A673 (cell line): ENCODE measurements around the gene FASTK. TPM values are rescaled to one million over a fixed set of nuclear protein-coding genes. Genes with fewer than 3 reads are reported as not detected.

ENCODE experiments used
- BruUV-seq: library from RNA; stranded (reverse); fragments of 400-500 nt; replicated peaks from 2 replicates; lab custom pipeline; 2021; lab: Mats Ljungman, UMichigan
- CTCF ChIA-PET: fragments of 300-600 bp; sonication (Branson Sonifier 250); formaldehyde crosslinking; loops from one replicate; lab custom pipeline; 2022; ENCODE audit warnings: antibody characterized with exemption; lab: Charles Lee
- POLR2A ChIA-PET: fragments of 300-600 bp; sonication (Branson Sonifier 250); formaldehyde crosslinking; loops from one replicate; lab custom pipeline; 2022; ENCODE audit warnings: antibody characterized with exemption; ENCODE audit not compliant: low non-redundant PET; lab: Charles Lee
- DNase-seq: peaks from one replicate; pipeline ENCODE4 v3.0.0-alpha.2; 2015; ENCODE audit warnings: low spot score
- H3K27ac ChIP-seq: fragments of 200-600 bp; sonication (generic); 2 replicates; pipeline ENCODE4 v1.5.1; 2016; ENCODE audit warnings: mixed run types, low read depth, mild to moderate bottlenecking, mixed read lengths, antibody characterized with exemption, low read length; ENCODE audit not compliant: poor library complexity, severe bottlenecking
- H3K27me3 ChIP-seq: fragments of 200-600 bp; sonication (generic); replicated peaks from 2 replicates; pipeline ENCODE4 v1.6.1; 2017; ENCODE audit warnings: mixed run types, low read depth, mild to moderate bottlenecking, mixed read lengths, antibody characterized with exemption, low read length; ENCODE audit not compliant: insufficient read depth, poor library complexity
- H3K36me3 ChIP-seq: fragments of 200-600 bp; sonication (generic); 2 replicates; pipeline ENCODE4 v1.6.1; 2016; ENCODE audit warnings: mixed run types, mild to moderate bottlenecking, mixed read lengths, antibody characterized with exemption, low read length; ENCODE audit not compliant: insufficient read depth, poor library complexity, severe bottlenecking
- H3K4me1 ChIP-seq: fragments of 200-600 bp; sonication (generic); 2 replicates; pipeline ENCODE4 v1.6.1; 2017; ENCODE audit warnings: mixed run types, mild to moderate bottlenecking, mixed read lengths, antibody characterized with exemption, low read length; ENCODE audit not compliant: insufficient read depth, poor library complexity, severe bottlenecking
- H3K4me3 ChIP-seq: fragments of 200-600 bp; sonication (generic); 2 replicates; pipeline ENCODE4 v1.5.1; 2016; ENCODE audit warnings: low read depth, mixed run types, mild to moderate bottlenecking, mixed read lengths, low read length; ENCODE audit not compliant: poor library complexity, severe bottlenecking
- H3K9me3 ChIP-seq: fragments of 200-600 bp; sonication (generic); 2 replicates; pipeline ENCODE4 v1.6.1; 2016; ENCODE audit warnings: mixed run types, low read depth, mild to moderate bottlenecking, mixed read lengths, antibody characterized with exemption, low read length; ENCODE audit not compliant: poor library complexity, severe bottlenecking
- CTCF ChIP-seq: fragments of 300-800, 200-600 bp; sonication (generic); conservative IDR thresholded peaks from 2 replicates; pipeline ENCODE4 v1.5.1; 2017; ENCODE audit warnings: low read depth, mild to moderate bottlenecking, antibody characterized with exemption, low read length, moderate library complexity, mixed read lengths
- EZH2 ChIP-seq: fragments of 200-600 bp; sonication (generic); IDR thresholded peaks from 2 replicates; pipeline ENCODE4 v1.6.1; 2017; ENCODE audit warnings: borderline replicate concordance, low read depth, mild to moderate bottlenecking, mixed read lengths, antibody characterized with exemption, low read length; ENCODE audit not compliant: poor library complexity, severe bottlenecking
- intact Hi-C: fragments of 100-400 bp; cut with micrococcal nuclease; formaldehyde crosslinking; loops from one replicate; pipeline ENCODE4 v1.10.0; 2022; ENCODE audit not compliant: unreplicated experiment
- total RNA-seq: library from RNA; stranded (reverse); gene quantifications from 2 replicates; pipeline ENCODE4 v1.2.3, GENCODE V29; 2021

FASTK gene
- total RNA-seq, 1 experiment from 2014 or later: 80.5 TPM

GRCh38 chr7:151048911-151049463, 31.6 kb downstream of the FASTK start:
- intact Hi-C loops: no loop called here
- ChIA-PET CTCF (no interaction called here), POLR2A (no interaction called here)

GRCh38 chr7:151047976-151048815, 32.4 kb downstream of the FASTK start, which contains the start of gene ASIC3:
Gene ASIC3, plus strand, starts transcription at chr7:151048531. Its CDS starts 355 bp downstream, at chr7:151048886.
- H3K9me3 ChIP-seq: no peaks in the 10 kb centered on the region
- POLR2A ChIA-PET: no interaction called here
- no peak for DNase-seq
- intact Hi-C loops: no loop called here
- no peak within 1 kb of the TSS for H3K27ac ChIP-seq
- CTCF ChIA-PET: interaction anchor here (0.6 kb wide), 1 partner anchor 10 kb away, joined by 3 read pairs; no protein-coding TSS in a partner anchor
- no peak within 1 kb of the TSS for H3K4me3 ChIP-seq
- no peaks in the 10 kb centered on the region for H3K36me3 ChIP-seq
- BruUV-seq: no TSS peak
- no peak for TF ChIP-seq EZH2
- TF ChIP-seq CTCF: no peak
- no peaks in the 10 kb centered on the region for H3K27me3 ChIP-seq
- no peaks in the 10 kb centered on the region for H3K4me1 ChIP-seq

More at GRCh38 chr7:151048911-151049463, 31.6 kb downstream of the FASTK start:
- Histone ChIP-seq H3K27ac (no peak overlapping the region), H3K27me3 (no peaks in the 10 kb centered on the region), H3K4me3 (no peak overlapping the region), H3K36me3 (no peaks in the 10 kb centered on the region), H3K4me1 (no peaks in the 10 kb centered on the region), H3K9me3 (no peaks in the 10 kb centered on the region)
- DNase-seq: no peak
- no TSS peak for BruUV-seq
- TF ChIP-seq CTCF: no peak
- no peak for TF ChIP-seq EZH2

GRCh38 chr7:151046603-151047573, 33.7 kb downstream of the FASTK start:
- TF ChIP-seq CTCF: no peak
- TF ChIP-seq EZH2: no peak
- Histone ChIP-seq H3K36me3 (no peaks in the 10 kb centered on the region), H3K27me3 (no peaks in the 10 kb centered on the region), H3K27ac (no peak overlapping the region), H3K9me3 (no peaks in the 10 kb centered on the region), H3K4me1 (no peaks in the 10 kb centered on the region), H3K4me3 (no peak overlapping the region)
- intact Hi-C loops: no loop called here
- ChIA-PET CTCF (interaction anchor here (0.6 kb wide), 1 partner anchor 33 kb away, joined by 3 read pairs; no protein-coding TSS in a partner anchor), POLR2A (no interaction called here)
- no TSS peak for BruUV-seq
- DNase-seq: no peak
